Frontal cortex (tissue), 4 donors: ENCODE results near the gene PHTF2. TPM values are rescaled to one million over a fixed set of nuclear protein-coding genes. Genes with fewer than 3 reads are reported as not detected.
"Not testable (repeated sequence)": the region's sequence is repeated elsewhere in the genome, so short reads cannot be mapped to it uniquely, and the experiment has no call there.

Experiments used
- DNase-seq, 2 donors: peaks; one replicate each; pipeline ENCODE4 v3.0.0; 2012; ENCODE audit warnings: low spot score in 2 of 2
- FAIRE-seq: peaks from 2 replicates; lab custom pipeline; 2012; peaks lifted over from hg19 to GRCh38; lab: Jason Lieb, UNC
- total RNA-seq: library from RNA; depleted of rRNA; stranded (reverse); fragments of >200 nt; gene quantifications from one replicate; pipeline ENCODE4 v1.2.3, GENCODE V29; 2014
- donor health status: control.
- donor health status: control.
- donor health status: control.

Gene PHTF2
- total RNA-seq, 1 donor from 2014 or later, result 39.9 TPM

DNA sequence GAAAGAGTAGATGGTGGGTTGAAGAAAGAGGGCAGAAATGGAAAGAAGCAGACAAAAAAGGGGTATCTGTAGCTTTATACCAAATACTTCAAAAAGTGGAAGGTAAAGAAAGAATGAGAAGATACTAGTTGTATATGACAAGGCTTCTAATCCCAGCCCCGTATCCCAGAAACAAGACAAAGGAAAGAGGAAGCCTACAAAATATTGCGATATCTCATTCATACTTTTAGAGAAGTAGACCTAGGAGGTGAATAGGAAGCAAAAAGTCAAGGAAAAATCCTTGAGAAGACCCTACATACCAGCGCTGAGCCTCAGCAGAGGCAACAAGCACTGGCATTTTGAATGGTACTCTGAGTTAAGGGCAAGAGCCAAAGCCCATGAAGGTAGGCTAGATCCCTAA lies 26.6 kb downstream of the PHTF2 start:
- DNase-seq (no peak), FAIRE-seq (no peak)

DNA sequence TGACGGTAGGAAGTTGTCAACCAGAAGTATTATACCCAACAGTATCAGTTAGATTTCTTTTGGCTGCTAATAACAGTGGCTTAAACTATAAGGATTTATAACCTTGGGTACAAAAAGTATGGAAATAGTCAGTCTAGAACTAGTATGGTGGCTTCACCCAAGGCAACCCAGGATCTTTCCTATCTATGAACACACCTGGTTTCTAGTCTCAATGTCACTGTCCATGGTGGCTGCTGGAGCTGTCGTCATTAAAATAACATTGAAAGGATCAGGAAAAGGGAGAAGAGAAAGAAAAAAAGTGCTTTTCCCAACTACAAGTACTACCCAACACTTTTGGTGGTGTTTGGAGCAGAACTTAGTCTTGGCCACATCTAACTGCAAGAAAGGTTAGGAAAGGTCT lies 27.7 kb downstream of the PHTF2 start:
- DNase-seq, result no peak
- no peak for FAIRE-seq

DNA sequence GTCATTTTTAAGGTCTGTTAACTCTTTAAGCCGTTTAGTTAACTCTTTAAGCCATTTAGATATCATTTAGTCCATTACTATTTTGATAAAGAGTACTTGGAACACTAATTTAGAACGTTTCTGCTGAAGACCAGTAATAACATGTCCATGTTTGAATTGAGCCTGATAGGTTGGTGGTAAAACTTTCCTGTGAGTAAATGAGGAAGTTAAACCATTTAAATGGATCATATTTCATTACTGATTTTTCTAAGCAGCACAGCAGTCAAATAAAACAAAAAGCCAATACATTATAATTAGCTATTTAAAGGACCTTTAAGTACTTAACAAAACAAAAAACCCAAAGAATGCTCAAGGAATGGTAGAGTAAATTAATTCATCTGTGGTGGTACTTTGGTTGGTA lies 29.4 kb downstream of the PHTF2 start:
- DNase-seq, result no peak
- FAIRE-seq, result no peak

DNA sequence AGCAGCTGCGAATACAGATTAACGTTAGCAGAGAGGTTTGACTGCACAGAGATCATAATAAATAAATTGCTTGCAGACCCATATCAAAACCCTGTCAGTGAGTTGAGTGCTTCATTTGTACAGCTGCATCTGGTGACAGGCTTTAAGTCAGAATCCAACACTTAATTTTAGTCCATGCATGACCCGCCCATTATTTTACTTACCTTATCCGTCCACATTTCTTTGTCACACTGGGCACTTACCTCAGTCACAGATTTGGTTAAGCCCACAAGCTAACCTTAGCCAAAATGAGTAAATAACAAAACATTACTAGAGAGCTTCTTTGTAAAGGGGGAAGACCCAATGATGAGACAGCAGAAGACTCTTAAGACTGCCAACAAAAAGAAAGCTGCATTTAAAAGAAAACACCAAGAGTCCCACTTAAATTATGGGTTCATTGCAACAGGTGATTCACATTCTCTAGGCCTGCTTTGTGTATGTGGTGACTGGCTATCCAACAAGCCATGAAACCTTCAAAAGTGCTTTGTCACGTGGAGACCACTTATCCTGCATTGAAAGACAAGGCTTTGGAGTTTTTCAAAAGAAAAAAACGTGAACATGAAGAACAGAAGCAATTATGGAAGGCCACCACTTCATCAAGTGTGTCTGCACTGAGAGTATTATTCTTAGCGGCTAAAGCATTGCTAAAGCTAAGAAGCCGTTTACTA lies 32.2 kb downstream of the PHTF2 start:
- FAIRE-seq (no peak), DNase-seq (no peak)

DNA sequence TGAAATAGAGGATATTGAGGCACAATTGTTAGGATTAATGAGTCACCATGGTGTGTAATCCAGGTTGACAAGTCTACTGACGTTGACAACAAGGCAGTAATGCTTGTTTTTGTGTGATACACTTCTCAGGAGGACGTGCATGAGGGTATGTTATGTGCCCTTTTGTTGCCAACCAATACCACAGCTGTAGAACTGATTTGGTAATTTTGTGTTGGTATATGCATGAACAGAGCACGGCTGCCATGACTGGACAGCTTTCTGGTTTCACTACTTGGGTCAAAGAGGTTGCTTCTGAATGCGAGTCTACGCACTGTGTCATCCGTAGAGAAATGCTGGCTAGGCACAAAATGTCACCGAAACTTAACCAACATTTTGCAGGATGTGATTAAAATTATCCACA lies 32.9 kb downstream of the PHTF2 start:
- DNase-seq (no peak), FAIRE-seq (no peak)

DNA sequence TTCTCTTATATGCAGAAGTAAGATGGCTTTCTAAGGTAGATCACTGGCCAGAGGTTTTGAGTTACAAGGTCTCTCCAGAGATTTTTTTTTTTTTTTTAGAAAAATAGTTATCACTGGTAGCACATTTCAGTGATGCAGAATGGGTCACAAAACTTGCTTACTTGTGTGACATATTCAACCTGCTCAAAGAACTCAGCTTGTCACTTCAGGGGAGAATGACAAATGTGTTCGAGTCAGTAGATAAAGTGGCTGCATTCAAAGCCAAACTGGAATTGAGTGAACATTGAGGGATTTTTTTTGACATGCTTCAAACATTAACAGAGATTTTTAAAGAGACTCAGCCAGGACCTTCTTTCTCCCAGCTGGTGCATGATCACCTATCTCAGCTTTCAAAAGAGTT lies 33.4 kb downstream of the PHTF2 start:
- no peak for FAIRE-seq
- DNase-seq, result no peak

DNA sequence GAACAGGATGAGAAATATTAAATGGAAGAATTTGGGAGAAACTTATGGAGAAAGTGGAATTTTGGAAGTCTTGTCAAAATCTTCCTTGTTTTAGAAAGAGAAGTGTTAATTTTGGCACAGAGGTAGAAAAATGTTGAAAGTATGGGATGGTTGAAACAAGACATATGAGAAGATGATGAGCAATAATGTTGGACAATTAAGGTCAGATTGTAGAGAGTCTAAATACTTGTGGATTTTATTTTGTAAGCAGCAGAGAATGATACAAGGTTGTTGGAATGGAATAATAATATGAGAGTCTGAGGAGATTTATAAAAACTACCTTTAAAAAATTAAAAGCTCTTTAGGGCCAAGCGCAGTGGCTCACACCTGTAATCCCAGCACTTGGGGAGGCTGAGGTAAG lies 34.6 kb downstream of the PHTF2 start:
- no peak for DNase-seq
- no peak for FAIRE-seq

DNA sequence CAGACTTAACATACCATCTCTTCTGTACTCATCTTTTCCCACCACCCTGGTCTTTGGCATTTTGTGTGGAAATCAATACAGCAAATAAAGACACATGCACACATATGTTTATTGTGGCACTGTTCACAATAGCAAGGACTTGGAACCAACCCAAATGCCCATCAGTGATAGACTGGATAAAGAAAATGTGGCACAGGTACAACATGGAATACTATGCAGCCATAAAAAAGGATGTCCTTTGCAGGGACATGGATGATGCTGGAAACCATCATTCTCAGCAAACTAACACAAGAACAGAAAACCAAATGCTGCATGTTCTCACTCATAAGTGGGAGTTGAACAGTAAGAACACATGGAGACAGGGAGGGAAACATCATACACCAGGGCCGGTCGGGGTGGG lies 37.9 kb downstream of the PHTF2 start:
- FAIRE-seq, DNase-seq: not testable (repeated sequence)

DNA sequence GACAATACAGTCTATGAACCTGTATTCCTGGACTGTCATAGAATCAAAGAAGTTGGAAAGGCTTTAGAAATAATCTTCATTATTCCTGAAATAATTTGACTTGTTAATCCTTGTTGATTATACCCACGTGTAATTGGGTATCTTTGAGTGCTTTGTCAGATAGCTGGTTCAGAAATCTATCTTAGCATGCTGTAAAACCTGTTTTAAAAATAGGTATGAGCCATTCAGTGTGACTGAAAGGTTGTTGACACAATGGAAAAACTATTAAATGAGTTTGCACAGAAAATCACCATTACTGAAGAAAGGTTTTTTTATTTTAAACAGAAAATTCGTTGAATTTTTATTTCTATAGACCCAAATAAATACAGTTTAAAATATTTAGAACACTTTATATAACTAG lies 38.7 kb downstream of the PHTF2 start:
- FAIRE-seq (no peak), DNase-seq (no peak)

DNA sequence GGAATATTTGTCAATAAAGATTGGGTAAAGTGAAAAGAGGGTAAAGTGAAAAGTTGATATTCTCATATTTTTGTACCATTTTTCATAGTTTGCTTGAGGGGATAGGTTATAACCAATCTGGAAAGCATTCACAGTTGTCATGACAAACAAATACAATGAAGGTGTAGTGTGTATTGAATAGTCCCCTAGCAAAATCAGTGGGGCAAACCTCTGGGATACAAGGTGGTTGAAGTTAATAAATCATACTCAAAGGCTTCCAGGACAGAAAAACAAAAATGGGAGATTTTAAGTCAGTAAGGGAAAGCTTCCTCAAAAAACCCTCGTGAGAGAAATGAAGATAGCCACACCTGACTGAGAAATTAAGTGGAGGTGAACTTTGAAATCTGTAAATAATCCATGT lies 39.4 kb downstream of the PHTF2 start:
- DNase-seq, result no peak
- no peak for FAIRE-seq

DNA sequence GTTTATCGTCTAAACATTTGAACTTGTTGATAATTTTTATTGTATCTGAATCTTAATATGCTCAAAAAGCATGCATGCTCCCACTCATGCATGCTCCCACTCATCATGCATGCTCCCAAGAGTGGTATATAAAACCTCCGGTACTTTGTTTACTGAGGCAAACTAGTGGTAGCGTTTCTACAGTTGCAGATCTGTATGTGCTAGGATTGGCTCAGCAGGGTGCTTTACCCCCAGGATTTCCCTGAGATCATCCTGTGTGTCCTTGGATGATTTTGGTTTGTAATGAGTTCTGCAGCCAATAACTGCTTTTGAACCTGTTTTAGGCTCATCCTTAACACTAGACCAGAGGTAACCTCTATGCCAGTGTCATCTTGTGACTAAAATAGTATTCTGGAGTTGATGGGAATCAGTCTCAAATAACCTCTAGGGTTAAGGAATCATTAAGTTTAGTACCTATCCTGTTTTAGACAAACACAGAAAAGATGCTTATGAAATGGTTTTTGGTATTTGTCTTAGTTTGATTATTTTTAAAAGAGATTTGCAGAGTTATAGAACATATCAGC lies 40.4 kb downstream of the PHTF2 start:
- DNase-seq, result no peak
- no peak for FAIRE-seq

DNA sequence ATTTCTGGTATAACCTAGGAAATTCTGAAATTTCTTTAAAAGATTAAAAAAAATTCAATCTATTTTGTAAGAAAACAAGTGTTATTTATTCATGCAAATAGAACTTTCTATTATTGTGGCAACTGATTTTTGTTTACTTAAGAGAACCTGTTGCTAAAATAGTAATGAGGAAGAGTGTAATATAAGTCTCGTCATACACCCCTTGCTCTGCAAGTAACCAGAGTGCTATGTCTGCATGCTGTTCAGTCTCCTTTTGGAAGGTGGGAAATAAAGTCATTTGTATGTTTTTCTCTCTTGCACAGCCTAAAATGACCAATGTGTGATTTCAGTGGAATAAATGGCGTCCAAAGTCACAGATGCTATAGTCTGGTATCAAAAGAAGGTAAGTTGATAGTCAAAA lies 41.3 kb downstream of the PHTF2 start:
- FAIRE-seq, result no peak
- no peak for DNase-seq

DNA sequence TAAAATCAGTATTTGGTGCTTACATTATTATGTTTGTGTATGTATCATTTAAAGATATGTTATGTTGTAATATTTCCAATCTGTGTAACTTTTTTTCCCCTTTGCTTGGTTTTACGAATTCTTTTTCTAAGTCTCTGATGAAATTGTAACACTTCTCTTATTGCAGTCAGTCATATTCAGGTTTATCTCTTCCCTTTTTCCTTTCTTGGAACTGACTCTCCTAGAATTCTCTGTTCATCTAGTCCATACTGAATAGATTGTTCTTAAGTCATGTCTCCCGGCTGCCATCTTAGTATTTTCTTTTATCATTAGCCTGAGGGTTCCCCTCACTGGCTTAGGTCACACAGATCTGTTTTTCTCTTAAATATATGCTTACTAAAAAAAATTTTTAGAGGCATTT lies 44.6 kb downstream of the PHTF2 start:
- FAIRE-seq, result no peak
- no peak for DNase-seq

DNA sequence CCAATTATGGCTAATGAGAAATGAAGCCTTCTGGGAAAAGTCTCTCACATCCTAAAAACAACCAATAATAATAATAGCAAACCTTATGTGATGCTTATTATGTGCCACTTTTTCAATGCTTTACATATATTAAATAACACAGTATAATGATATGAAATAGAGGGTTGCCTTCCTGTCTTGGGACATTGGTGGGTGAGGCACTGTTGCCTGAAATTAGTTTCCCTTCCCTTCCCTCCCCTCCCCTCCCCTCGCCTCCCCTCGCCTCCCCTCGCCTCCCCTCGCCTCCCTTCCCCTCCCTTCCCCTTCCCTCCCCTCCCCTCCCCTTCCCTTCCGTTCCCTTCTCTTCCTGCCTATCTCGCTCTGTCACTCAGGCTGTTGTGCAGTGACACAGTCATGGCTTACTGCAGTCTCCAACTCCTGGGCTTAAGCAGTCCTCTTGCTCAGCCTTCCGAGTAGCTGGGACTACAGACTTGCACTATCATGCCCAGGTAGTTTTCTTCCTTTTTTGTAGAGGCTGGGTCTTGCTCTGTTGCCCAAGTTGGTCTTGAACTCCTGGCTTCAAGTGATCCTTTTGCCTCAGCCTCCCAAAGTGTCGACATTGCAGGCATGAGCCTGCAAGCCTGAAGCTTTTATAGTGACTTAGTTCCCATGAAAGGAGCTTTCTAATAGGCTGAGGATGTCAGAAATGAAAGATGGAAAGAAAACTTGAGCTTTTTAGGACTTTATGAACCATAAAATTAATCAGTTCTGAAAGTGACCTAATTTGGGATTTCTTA lies 47.9 kb downstream of the PHTF2 start:
- DNase-seq, result no peak
- no peak for FAIRE-seq

DNA sequence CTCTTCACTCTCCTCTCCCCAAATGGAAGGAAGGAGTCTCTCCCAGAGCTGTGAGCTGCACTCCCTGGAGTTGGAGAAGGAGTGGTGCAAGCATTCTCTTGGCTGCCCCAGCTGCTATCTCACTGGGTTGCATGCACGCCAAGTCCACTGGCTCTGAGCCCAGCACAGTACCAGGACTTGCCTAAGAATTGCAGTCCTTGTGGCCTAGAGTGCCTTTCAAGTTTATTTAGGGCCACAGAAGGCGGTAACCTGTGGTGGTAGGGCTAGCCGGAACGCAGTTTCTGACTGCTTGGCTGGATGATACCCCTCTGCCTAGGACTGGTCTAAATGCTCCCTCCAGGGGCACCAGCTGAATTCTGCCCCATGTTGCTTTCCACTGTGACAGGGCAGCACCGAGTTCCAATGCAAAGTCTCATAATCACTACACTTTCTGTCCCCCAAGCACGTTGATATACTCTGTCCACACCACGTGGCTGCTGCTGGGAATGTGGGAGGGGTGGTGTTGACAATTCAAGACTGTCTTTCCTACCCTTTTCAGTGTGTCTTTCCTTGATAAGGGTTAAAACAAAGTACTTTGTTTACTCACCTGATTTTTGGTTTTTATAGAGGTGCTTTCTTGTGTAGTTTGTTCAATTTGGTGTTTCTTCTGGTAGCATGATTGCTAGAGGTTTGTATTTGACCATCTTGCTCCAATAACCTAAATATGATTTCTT lies 57.0 kb downstream of the PHTF2 start:
- DNase-seq (no peak), FAIRE-seq (no peak)

DNA sequence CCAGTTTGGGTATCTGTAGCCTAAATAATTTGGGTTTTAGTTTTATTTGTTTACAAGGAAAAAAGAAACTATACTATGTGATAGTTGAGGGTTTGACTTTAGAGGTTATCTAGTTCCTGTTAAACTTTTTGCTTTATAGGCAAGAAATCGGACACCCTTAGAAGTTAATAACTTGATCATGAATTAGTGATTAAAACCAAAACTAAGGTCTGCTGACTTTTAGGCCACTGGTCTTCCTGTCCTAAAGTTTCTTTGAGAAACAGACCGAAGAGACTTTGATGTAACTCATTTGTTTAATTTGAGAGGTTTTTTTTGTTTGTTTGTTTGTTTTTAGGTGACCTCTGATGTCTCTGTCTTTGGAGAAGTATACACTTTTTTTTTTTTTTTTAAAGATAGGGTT lies 59.7 kb downstream of the PHTF2 start:
- DNase-seq, result no peak
- no peak for FAIRE-seq

DNA sequence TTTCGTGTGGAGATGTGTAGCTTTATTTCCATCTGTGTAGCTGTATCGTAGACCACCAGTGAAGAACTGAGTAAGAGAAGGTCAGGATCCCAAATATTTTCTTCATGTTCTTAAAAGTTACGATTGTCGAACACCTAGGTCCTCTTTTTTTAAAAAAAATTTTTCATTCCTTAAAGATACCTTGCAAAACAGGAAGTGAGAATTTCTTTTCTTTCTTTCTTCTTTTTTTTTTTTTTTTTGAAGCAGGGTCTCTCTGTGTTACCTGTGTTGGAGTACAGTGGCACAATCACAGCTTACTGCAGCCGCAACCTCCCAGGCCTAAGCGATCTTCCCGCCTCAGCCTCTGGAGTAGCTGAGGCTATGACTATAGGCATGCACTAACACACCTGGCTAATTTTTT lies 60.8 kb downstream of the PHTF2 start:
- DNase-seq (no peak), FAIRE-seq (no peak)

DNA sequence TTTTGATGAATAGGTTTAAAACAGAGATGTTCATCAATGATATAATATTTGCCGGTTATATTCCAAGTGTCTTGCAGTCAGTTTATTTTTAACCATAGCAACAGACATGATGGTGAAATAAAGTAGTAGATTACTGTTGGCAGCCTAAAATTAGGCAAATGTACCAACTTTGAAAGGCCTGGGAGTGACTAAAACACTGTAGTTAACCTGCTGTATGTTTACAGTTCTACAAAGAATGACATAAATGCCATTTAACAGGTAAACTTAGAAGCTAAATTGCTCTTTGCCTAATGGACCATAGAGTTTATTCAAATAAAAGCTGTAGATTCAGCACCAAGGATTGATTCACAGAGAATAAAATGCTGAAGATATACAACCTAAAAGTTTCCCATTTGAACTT lies 64.1 kb downstream of the PHTF2 start:
- FAIRE-seq, result no peak

DNA sequence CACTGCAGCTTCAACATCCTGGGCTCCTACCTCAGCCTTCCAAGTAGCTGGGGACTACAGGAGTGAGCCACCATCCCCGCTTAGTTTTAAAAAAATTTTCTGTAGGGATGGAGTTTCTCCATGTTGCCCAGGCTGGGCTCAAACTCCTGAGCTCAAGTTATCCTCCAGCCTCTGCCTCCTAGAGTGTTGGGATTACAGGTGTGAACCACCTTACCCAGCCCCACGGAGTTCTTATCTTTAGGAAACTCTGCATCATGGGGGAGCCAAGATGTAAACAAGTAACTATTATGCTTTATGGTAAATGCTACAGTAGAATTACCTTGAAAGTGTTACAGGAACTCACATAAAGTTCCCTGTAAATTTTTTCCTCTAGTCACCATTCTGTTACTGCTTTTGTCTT lies 65.3 kb downstream of the PHTF2 start:
- FAIRE-seq (no peak), DNase-seq (no peak)

More for the DNA sequence above, 64.1 kb downstream of the PHTF2 start:
- no peak for DNase-seq

DNA sequence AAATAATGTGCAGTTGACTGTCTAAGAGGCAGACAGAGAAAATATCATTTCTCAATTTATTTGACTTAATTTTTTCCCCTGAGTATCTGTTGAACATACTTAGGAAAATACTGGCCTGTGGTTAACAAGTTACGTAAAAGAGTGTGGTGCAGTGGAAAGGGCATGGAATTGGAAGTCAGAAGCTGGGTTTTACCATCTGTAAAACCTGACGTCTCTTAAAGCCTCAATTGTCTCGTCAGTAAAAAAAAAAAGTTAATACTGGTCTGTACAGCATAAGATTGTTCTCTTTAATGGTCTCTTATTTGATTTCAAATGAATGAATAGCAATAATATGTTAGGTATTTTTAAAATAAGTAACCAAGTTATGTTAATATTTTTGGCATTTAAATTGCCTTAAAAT lies 67.8 kb downstream of the PHTF2 start:
- DNase-seq (no peak), FAIRE-seq (no peak)
